OCI-LY7 (cell line): Measurements from ENCODE around the gene MTLN. TPM values are rescaled to one million over a fixed set of nuclear protein-coding genes. Genes with fewer than 3 reads are reported as not detected.
"Not testable (repeated sequence)": the region's sequence is repeated elsewhere in the genome, so short reads cannot be mapped to it uniquely, and the experiment has no call there.

Experiments used
- Bru-seq: library from RNA; stranded (reverse); fragments of 400-500 nt; gene quantifications from one replicate; lab custom pipeline; 2021; lab: Mats Ljungman, UMichigan
- BruChase-seq, 2 experiments: library from RNA; stranded (reverse); fragments of 400-500 nt; gene quantifications; one replicate each; lab custom pipeline; 2021; lab: Mats Ljungman, UMichigan
- BruUV-seq: library from RNA; stranded (reverse); fragments of 400-500 nt; replicated peaks from 2 replicates; lab custom pipeline; 2021; lab: Mats Ljungman, UMichigan
- CTCF ChIA-PET: fragments of 300-600 bp; sonication (Branson Sonifier 250); formaldehyde crosslinking; loops from one replicate; lab custom pipeline; 2022; ENCODE audit warnings: antibody characterized with exemption; ENCODE audit not compliant: unreplicated experiment; lab: Charles Lee
- POLR2A ChIA-PET: fragments of 300-600 bp; sonication (Branson Sonifier 250); formaldehyde crosslinking; loops from one replicate; lab custom pipeline; 2022; ENCODE audit warnings: antibody characterized with exemption; lab: Charles Lee
- DNase-seq: peaks from one replicate; pipeline ENCODE4 v3.0.0-alpha.2; 2015; ENCODE audit warnings: low spot score
- H2AFZ ChIP-seq: fragments of 200-600 bp; sonication (generic), shearing (Covaris generic); 2 replicates; pipeline ENCODE4 v1.6.1; 2014; ENCODE audit warnings: mild to moderate bottlenecking, antibody characterized with exemption, low read length, moderate library complexity
- H3K27ac ChIP-seq: fragments of 200-600 bp; sonication (generic); 2 replicates; pipeline ENCODE4 v1.5.1; 2014; ENCODE audit warnings: mixed run types, low read depth, mild to moderate bottlenecking, moderate library complexity, low read length, inconsistent platforms; ENCODE audit not compliant: poor library complexity, severe bottlenecking
- H3K36me3 ChIP-seq: fragments of 200-600 bp; sonication (generic); 2 replicates; pipeline ENCODE4 v1.6.1; 2014; ENCODE audit warnings: mild to moderate bottlenecking, antibody characterized with exemption, low read length, moderate library complexity, mixed read lengths; ENCODE audit not compliant: insufficient read depth
- H3K4me1 ChIP-seq: fragments of 200-600 bp; sonication (generic); 2 replicates; pipeline ENCODE4 v1.5.1; 2014; ENCODE audit warnings: mild to moderate bottlenecking, low read length; ENCODE audit not compliant: insufficient read depth, poor library complexity, severe bottlenecking
- H3K4me2 ChIP-seq: fragments of 200-600 bp; sonication (generic); 2 replicates; pipeline ENCODE4 v1.6.1; 2014; ENCODE audit warnings: mild to moderate bottlenecking, low read length
- H3K4me3 ChIP-seq: fragments of 200-600 bp; sonication (generic); 2 replicates; pipeline ENCODE4 v1.5.1; 2014; ENCODE audit warnings: mild to moderate bottlenecking, low read depth, low read length; ENCODE audit not compliant: poor library complexity, severe bottlenecking
- H3K79me2 ChIP-seq: fragments of 200-600 bp; sonication (generic); 2 replicates; pipeline ENCODE4 v1.6.1; 2016; ENCODE audit warnings: low read depth, mild to moderate bottlenecking, low read length, moderate library complexity, mixed read lengths; ENCODE audit not compliant: insufficient read depth
- H3K9me2 ChIP-seq: fragments of 200-600 bp; sonication (generic); 2 replicates; pipeline ENCODE4 v1.6.1; 2016; ENCODE audit warnings: mild to moderate bottlenecking, low read length, mixed read lengths; ENCODE audit not compliant: insufficient read depth
- H3K9me3 ChIP-seq: fragments of 200-600 bp; sonication (generic); 2 replicates; pipeline ENCODE4 v1.6.1; 2014; ENCODE audit warnings: mild to moderate bottlenecking, mixed run types, low read length, mixed read lengths
- H4K20me1 ChIP-seq: fragments of 200-600 bp; sonication (generic); 2 replicates; pipeline ENCODE4 v1.6.1; 2014; ENCODE audit warnings: mild to moderate bottlenecking, antibody characterized with exemption, low read length, moderate library complexity, mixed read lengths; ENCODE audit not compliant: insufficient read depth
- EZH2phosphoT487 ChIP-seq: fragments of 200-600 bp; sonication (generic); IDR thresholded peaks from 2 replicates; pipeline ENCODE4 v1.6.1; 2018; ENCODE audit warnings: low read depth, borderline replicate concordance, mild to moderate bottlenecking, mixed run types, antibody characterized with exemption, low read length, moderate library complexity, mixed read lengths
- intact Hi-C: fragments of 100-400 bp; cut with micrococcal nuclease; formaldehyde crosslinking; loops from one replicate; pipeline ENCODE4 v1.10.0; 2022; ENCODE audit not compliant: unreplicated experiment
- long read RNA-seq: library from polyadenylated mRNA; stranded (forward); transcript quantifications from one replicate; pipeline ENCODE4 v2.0.0, GENCODE V29; 2022
- total RNA-seq, 2 experiments: library from RNA; depleted of rRNA in 1 of 2; stranded (reverse); fragments of >200 nt in 1 of 2; shearing (Covaris generic) in 1 of 2; gene quantifications; 2 replicates each; pipeline ENCODE4 v1.2.3, GENCODE V29; 2014 to 2022
- TF ChIP-seq, protein P1 (sequence below): fragments of 200-600 bp; sonication (generic); conservative IDR thresholded peaks from 2 replicates; pipeline ENCODE4 v1.5.1; 2014; ENCODE audit warnings: mild to moderate bottlenecking, antibody characterized with exemption, low read length, moderate library complexity, mixed read lengths

MTLN gene, protein sequence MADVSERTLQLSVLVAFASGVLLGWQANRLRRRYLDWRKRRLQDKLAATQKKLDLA
- total RNA-seq (2014; rRNA removed; shearing (Covaris generic)) (0.69 and 1.1 TPM in 2 replicates), total RNA-seq (2022) (8.5 and 11.0 TPM in 2 replicates), Bru-seq, nascent RNA (percentile 26 among the genes with signal in this experiment), BruChase-seq, experiment 1, labeled RNA remaining after a 6-hour chase (percentile 13 among the genes with signal in this experiment), BruChase-seq, experiment 2, labeled RNA remaining after a 2-hour chase (percentile 20 among the genes with signal in this experiment)
- long read RNA-seq, transcript MTLN-203 (2 exons, 441 nt): major isoform, 6 of 6 reads
- long read RNA-seq, partial matches to known transcripts: 0 of 6 reads
- long read RNA-seq, other reads (novel, unspliced or antisense): 0 of 6 reads

- Histone ChIP-seq H3K4me1 (no peaks in the 10 kb centered on the region), H3K4me2 (peak within 1 kb of the TSS; percentile 32; the same call in 1 of the 2 replicates), H3K36me3 (no peaks in the 10 kb centered on the region), H3K4me3 (no peak within 1 kb of the TSS), H3K27ac (no peak within 1 kb of the TSS), H3K9me2 (no peaks in the 10 kb centered on the region), H4K20me1 (no peaks in the 10 kb centered on the region), H3K79me2 (no peaks in the 10 kb centered on the region), H2AFZ (no peak within 1 kb of the TSS), H3K9me3 (no peaks in the 10 kb centered on the region)
- no peak for TF ChIP-seq EZH2phosphoT487
- TF ChIP-seq, protein P1, sequence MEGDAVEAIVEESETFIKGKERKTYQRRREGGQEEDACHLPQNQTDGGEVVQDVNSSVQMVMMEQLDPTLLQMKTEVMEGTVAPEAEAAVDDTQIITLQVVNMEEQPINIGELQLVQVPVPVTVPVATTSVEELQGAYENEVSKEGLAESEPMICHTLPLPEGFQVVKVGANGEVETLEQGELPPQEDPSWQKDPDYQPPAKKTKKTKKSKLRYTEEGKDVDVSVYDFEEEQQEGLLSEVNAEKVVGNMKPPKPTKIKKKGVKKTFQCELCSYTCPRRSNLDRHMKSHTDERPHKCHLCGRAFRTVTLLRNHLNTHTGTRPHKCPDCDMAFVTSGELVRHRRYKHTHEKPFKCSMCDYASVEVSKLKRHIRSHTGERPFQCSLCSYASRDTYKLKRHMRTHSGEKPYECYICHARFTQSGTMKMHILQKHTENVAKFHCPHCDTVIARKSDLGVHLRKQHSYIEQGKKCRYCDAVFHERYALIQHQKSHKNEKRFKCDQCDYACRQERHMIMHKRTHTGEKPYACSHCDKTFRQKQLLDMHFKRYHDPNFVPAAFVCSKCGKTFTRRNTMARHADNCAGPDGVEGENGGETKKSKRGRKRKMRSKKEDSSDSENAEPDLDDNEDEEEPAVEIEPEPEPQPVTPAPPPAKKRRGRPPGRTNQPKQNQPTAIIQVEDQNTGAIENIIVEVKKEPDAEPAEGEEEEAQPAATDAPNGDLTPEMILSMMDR: no peak
- CTCF ChIA-PET: no interaction called here
- no peak for DNase-seq
- BruUV-seq: no TSS peak
- intact Hi-C loops: no loop called here
- POLR2A ChIA-PET: interaction anchor here (0.7 kb wide), 1 partner anchor 974 kb away, joined by 3 read pairs; no protein-coding TSS in a partner anchor
Measured at GRCh38 chr2:110211938-110212858, at the start of gene MTLN. Gene MTLN (minus strand): TSS chr2:110212547. CDS start chr2:110212525, 22 bp downstream.

DNA sequence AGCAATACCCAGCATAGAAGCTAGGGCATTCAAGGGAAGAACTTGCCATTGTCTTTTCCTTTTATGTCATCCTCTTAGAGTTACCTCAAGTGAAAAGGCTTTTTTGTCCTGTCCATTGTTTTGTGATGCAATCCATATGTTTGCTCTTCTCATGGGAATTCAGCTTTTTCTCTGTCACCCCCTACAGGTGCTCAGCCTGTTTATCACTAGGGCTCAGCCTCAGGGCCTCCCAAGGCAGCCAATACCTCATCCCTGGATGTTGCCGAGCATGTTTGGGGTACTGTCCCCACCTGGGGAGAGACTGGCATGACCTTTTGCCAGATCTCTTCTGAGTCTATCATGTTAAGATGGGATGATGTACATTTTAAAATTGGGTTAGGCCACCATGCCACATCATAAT lies 49.6 kb upstream of the MTLN start:
- intact Hi-C loops, H4K20me1 ChIP-seq, H2AFZ ChIP-seq, H3K79me2 ChIP-seq, H3K4me1 ChIP-seq, H3K4me3 ChIP-seq, H3K27ac ChIP-seq, CTCF ChIA-PET, H3K36me3 ChIP-seq, BruUV-seq, DNase-seq, H3K9me3 ChIP-seq, H3K9me2 ChIP-seq, POLR2A ChIA-PET, H3K4me2 ChIP-seq: not testable (repeated sequence)

DNA sequence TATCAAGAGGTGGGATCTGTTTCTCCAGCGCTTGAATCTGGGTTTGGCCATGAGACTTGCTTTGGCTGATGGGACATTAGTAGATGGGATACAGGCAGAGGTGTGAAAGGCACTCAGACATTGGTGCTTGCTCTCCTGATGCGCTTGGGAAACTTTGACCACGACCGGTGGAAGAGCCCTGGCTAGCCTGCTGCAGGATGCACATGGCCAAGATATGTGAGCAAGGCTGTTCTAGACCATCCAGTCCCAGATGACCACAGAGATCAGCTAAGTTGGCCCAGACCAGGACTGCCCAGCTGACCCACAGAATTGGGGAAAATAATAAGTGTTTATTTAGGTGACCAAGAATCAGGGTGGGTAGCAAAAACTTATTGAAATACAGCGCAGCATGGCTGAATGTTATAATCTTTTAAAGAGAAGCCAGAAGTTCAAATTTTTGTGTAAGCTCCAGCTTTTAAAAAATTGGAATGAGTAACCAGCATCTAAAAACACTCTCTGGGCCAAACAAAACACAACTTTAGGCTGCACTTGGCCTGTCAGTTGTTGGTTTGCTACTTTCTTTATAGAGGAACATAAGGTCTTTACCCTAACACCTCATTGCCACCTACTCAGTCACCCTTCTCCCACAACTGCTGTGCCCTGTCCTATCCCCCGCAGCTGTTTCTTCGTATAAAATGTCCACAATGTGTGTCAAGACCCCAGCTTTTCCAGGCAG lies 35.9 kb upstream of the MTLN start:
- H3K4me2 ChIP-seq, DNase-seq, BruUV-seq, H3K27ac ChIP-seq, H3K4me1 ChIP-seq, POLR2A ChIA-PET, CTCF ChIA-PET, H4K20me1 ChIP-seq, H3K79me2 ChIP-seq, H3K9me3 ChIP-seq, H2AFZ ChIP-seq, intact Hi-C loops, H3K9me2 ChIP-seq, H3K4me3 ChIP-seq, H3K36me3 ChIP-seq: not testable (repeated sequence)

DNA sequence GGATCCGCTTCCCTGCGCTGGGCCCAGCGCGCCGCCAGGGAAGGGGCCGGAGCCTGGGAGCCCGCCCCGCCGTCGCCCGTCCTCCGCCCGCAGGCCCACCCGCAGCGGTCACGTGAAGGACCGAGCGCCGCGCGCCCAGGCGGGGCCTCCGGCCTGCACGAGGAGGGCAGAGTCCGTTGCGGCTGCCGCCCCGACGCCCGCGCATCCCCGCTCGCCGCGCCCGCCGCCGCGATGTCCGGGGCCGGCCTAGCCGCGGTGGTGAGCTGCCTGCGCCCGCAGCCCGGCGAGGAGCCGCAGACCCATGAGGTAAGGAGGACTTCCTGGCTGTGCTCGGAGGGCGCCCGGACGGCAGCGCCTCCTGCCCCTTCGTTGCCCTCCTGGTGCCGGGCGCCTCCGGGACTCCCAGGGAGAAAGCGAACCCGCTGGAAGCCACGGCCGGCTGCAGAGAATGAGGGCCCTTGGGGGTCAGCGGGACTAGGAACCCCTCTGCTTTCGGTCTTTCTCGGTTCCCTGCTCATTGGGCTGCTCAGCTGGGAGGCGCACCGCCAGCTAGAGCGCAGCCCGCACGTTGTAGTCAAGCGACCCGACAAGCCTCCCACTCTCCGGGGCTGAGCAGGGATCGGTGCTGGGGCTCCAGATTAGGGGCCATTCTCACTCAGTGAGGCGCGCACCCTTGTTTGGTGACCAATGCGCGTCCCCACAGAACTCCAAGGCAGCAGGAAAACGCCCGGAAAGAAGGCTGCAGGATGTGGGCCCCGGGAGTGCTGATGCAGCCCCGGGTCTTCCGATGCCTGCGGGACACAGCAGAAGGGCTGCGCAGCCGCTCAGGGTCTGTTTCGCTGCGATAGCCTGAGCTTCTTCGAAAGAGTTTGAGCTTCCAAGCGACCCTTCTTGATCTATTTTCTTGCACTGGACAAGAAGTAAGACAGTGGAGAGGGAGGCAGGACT lies 33.4 kb upstream of the MTLN start:
- H3K27ac ChIP-seq, CTCF ChIA-PET, H3K36me3 ChIP-seq, H3K79me2 ChIP-seq, DNase-seq, intact Hi-C loops, H3K9me3 ChIP-seq, H3K4me3 ChIP-seq, H3K4me2 ChIP-seq, BruUV-seq, H2AFZ ChIP-seq, H4K20me1 ChIP-seq, H3K4me1 ChIP-seq, H3K9me2 ChIP-seq, POLR2A ChIA-PET: not testable (repeated sequence)
